HL-60/S4 treated with retinoic acid at 250 ng/mL for 4 days and 3 days (cell line): ENCODE measurements around the gene LITAF.

Experiments used
- in situ Hi-C: fragments of 300-500 bp; cut with MboI; formaldehyde crosslinking; loops from 2 replicates; pipeline ENCODE4 v1.7.0; 2022; ENCODE audit warnings: low sequenced_read_pairs

LITAF gene

GRCh38 chr16:11586856-11587642, at the start of gene LITAF:
Gene LITAF, minus strand, starts transcription at chr16:11586919. Its CDS starts 30,189 bp downstream, at chr16:11556730.
- in situ Hi-C loops = no loop called here

- in situ Hi-C loops = no loop called here
Observed at GRCh38 chr16:11636172-11636721, 49.5 kb upstream of the LITAF start.

GRCh38 chr16:11635679-11636171, 49.0 kb upstream of the LITAF start:
- in situ Hi-C loops = no loop called here

DNA sequence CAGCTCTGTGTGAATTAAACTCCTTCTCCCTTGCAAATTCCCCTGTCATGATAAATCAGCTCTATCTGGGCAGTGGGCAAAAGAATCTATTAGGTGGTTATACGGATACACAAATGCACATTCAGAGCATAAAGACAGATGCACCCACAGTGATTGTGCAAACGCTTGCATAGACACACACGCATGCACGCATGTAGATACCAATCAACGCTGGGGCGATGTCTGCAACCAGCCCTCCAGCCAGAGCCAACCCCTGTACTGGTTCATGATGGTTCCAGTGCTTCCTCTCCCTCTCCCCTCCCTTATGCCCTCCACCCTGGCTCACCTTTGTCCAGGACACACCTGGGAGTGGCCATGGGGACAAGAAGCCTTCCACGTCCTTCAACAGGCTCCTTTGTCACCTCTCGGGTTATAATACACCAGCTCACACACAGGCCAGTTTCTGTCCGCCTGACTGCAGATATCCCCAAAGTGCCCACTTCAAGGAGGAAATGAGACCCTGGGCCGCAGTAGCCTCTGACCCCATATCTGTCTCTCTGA, 48.5 kb upstream of the LITAF start:
- in situ Hi-C loops = no loop called here

- in situ Hi-C loops = no loop called here
Observed at GRCh38 chr16:11634312-11634711, 47.6 kb upstream of the LITAF start.

GRCh38 chr16:11633113-11633512, 46.4 kb upstream of the LITAF start:
- in situ Hi-C loops = no loop called here

GRCh38 chr16:11632455-11632939, 45.8 kb upstream of the LITAF start:
- in situ Hi-C loops = no loop called here

DNA sequence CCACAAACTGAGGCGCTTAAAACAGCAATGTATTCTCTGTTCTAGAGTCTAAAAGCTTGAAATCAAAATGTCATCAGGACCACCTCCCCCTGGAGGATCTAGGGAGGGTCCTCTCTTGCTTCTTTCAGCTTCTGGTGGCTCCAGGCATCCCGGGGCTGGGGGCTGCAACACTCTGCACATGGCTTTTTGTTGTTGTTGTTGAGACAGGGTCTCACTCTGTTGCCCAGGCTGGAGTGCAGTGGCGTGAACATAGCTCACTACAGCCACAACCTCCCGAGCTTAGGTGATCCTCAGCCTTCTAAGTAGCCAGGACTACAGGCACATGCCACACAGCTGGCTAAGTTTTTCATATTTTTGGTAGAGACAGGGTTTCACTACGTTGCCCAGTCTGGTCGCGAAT, 44.5 kb upstream of the LITAF start:
- in situ Hi-C loops = no loop called here

DNA sequence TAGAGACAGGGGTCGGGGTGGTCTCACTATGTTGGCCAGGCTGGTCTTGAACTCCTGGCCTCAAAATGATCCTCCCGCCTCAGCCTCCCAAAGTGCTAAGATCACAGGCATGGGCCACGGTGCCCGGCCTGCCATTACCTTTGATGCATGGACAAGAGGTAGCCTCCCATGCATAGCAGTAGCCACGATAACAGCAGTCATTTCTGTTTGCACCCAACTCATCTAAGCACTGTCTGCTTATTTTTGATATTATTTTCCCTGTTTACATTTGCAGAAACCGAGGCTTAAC, 44.0 kb upstream of the LITAF start:
- in situ Hi-C loops = no loop called here

DNA sequence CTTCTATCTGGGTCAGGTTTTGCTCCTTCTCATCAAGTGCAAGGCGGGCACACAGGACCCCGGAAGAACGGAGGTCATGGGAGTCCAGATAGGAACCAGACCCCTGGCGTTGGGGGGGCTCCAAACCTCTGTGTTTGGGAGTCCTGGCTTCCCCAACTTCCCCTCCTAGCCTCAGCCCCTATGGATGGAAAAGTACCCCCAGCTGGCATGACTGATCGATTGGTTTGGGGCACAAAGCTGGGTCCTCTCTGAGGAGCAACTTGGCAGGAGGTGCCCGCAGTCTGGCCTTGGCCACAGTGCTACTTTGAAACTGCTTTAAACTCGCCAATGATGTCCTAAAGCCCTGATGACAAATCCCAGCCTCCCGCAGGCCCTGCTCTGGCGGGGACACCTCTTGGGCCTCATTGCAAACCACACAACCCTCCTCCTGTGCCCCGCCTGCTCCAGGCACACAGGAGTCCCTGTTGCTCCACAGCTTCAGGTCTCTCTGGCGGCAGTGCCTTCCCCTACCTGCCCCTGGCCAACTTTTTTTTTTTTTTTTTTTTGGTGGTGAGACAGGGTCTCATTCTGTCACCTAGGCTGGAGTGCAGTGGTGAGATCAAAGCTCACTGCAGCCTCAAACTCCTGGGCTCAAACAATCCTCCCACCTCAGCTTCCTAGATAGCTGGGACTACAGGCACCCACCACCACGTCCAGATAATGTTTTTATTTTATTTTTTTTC, 43.5 kb upstream of the LITAF start:
- in situ Hi-C loops = no loop called here

- in situ Hi-C loops = no loop called here
Observed at GRCh38 chr16:11629071-11630030, 42.6 kb upstream of the LITAF start.

DNA sequence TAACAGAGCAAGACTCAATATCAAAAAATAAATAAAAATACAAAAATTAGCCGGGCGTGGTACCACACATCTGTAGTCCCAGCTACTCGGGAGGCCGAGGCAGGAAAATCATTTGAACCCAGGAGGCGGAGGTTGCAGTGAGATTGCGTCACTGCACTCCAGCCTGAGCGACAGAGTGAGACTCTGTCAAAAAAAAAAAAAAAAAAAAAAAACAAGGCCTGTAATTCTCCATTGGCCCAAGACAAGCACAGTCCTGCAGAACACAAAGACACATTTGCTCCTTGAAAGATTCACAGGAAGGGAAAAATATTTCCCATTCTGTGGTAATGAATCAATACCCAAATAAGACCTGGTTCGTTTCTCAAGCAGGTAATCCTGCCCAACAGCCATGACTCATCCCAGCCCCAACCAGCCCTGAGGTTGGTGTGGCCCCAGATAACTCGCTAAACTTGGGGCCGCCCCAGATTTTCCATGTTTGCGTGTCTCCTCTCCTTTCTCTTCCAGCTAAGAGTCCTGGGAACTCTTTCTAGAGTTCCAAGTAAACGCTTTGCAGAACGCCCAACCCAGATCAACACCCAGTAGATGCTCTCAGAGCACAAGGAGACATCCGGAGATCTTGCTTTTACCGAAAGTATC, 41.2 kb upstream of the LITAF start:
- in situ Hi-C loops = no loop called here

GRCh38 chr16:11627292-11627663, 40.6 kb upstream of the LITAF start:
- in situ Hi-C loops = no loop called here

GRCh38 chr16:11626657-11627291, 40.1 kb upstream of the LITAF start:
- in situ Hi-C loops = no loop called here

DNA sequence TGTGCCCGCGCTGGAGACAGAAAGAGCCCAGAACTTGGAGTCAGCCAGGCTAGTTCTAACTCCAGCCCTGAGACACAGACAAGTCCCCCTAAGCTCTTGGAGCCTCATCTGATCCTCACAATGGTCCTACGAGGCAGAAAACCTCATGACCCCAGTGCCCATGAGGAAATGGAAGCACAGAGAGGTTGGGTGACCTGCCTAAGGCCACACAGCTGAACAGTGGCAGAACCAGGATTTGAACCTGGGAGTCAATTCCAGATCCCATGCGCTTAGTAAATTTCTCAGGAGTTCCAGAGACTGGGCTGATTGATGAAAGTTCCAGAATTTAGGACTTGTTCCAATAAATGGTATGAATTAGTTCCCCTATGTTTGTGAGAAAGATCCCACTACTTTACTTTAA, 39.0 kb upstream of the LITAF start:
- in situ Hi-C loops = no loop called here

DNA sequence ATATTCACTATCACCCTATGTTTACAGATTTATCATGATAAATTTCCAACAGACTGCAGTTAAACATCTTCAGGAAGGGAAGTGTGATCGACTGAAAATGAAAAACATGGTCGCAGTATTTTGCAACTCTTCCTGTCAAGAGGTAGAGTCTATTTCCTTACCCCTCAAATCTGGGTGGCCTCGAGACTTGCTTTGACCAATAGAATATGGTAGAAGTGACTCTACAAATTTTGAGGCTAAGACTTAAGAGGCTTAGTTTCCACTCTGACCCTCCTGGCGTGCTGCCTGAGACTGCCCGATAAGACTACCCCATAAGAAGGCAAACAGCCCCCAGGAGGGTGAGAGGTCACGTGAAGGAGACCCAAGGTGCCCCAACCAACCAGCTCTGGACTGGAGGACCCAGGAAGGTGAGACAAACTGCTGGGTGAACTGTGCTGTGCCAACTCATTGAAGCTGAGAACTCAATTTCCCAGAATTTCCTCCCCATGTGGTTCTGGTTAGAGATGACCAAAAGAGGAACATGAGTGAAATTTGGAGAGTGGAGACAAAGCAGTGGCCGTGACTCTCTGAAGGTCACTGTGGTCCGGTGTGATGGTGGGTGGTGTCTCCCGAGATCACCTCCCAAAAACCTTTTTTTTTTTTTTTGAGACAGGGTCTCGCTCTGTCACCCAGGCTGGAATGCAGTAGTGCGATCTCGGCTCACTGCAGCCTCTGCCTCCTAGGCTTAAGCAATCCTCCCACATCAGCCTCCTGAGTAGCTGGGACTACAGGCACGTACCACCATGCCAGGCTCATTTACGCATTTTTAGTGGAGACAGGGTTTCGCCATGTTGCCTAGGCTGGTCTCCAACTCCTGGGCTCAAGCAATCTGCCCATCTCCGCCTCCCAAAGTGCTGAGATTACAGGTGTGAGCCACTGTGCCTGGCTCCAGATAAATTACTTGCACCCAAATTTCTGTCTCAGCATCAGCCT, 38.2 kb upstream of the LITAF start:
- in situ Hi-C loops = no loop called here

DNA sequence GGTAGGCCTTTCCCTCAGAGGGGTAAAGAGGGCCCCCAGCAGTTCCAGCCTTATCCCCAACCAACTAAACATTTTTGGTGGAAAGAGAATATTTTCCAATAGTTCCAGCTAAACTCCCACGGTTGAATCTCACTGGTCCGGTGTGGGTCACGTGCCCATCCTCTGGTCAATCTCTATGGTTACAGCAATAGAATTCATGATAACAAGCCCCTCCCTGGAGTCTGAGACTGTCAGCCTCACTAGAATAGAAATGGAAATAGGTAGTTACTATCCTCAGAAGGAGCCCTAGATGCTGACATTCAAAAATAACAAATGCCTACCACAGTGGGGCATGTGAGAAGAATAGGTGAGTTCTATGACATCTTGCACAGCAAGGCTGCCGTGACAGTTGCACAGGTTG, 37.5 kb upstream of the LITAF start:
- in situ Hi-C loops = no loop called here

DNA sequence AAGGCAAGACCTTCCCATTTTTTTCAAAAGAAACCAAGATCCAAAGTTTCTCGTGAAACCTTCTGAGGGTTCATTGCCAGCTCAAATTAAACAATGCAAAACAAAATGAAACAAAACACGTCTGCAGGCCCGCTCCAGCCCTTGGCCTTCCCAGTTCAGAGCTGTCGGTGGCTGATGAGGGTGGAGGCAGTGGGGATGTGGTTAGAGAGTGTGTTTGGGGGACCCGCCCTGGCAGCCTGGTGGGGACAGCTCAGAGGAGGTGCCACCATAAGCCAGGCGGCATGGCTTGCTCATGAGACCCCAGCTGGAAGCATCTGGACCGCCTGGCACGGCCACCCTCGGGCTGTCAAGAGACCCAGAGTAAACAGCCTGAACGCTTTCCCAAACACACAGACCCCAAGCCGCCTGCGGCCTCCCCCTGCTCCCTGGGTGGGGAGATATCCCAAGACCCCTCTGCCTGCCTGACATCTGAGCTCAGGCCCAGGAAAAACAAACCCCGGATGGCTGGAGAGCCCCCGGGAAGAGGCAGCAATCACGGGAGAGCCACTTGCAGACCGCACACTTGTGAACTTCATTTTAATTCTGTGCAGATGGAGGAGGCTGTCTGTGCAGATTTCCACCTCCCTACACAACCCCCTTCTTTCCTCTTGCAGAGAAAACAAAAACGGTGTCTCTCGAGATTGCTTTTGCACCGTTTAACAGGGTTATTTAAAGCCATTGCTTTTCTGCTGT, 35.4 kb upstream of the LITAF start:
- in situ Hi-C loops = no loop called here
